NCI-H460 (cell line): ENCODE results near the gene SEC14L1. TPM values are rescaled to one million over a fixed set of nuclear protein-coding genes. Genes with fewer than 3 reads are reported as not detected.

Experiments used
- DNase-seq: peaks from one replicate; pipeline ENCODE4 v3.0.0-alpha.2; 2016; ENCODE audit warnings: low read depth; ENCODE audit errors: extremely low read depth
- total RNA-seq: library from RNA; depleted of rRNA; stranded (reverse); fragments of >200 nt; shearing (Covaris generic); gene quantifications from 2 replicates; pipeline ENCODE4 v1.2.3, GENCODE V29; 2014

The SEC14L1 gene
- total RNA-seq, 1 experiment from 2014 or later = 15.2 TPM

DNA sequence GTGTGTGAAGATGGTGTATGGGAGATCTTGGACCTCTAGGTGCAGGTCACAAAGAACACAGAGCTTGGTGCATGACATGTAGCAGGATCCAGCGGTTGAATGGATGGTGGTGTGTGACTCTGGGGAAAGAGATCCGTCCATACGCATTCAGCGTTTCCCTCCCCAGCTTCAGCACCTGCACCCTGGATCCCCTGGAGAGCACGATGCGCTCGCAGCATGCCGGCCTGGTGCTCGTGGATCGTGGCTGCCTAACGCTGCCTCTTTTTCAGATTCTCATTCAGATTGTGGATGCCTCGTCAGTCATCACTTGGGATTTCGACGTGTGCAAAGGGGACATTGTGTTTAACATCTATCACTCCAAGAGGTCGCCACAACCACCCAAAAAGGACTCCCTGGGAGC, 70.9 kb downstream of the SEC14L1 start:
- DNase-seq = no peak

DNA sequence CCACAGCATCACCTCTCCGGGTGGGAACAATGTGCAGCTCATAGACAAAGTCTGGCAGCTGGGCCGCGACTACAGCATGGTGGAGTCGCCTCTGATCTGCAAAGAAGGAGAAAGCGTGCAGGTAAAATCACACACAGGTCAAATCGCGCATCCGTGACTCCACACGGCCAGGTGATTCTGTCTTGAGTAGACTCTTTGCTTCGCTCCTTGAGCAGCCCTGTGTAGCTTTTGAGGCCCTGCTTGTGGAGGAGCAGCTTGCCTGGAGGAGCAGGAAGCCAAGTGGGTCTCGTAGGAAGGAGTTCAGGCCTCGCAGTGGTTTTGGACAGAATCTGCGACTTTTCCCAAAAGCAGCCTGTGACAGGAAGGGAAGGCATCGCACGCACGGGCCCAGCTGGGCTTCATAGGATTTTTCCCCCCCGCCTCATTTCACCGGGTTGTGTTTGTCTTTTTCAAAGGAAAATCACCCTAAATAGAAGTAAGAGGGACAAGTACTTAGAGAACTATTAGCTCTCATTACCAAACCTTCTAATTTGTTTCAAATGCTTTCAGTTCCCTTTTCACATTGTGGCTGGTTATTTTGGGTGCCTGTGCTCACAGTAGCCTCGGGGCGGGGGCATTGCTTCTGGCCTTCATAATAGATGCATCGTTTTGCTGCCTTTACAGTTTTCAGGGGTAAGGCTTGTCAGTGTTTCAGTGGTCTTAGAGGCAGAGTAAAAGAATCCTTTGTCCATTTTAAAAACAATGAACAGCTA, 71.5 kb downstream of the SEC14L1 start:
- DNase-seq = no peak

DNA sequence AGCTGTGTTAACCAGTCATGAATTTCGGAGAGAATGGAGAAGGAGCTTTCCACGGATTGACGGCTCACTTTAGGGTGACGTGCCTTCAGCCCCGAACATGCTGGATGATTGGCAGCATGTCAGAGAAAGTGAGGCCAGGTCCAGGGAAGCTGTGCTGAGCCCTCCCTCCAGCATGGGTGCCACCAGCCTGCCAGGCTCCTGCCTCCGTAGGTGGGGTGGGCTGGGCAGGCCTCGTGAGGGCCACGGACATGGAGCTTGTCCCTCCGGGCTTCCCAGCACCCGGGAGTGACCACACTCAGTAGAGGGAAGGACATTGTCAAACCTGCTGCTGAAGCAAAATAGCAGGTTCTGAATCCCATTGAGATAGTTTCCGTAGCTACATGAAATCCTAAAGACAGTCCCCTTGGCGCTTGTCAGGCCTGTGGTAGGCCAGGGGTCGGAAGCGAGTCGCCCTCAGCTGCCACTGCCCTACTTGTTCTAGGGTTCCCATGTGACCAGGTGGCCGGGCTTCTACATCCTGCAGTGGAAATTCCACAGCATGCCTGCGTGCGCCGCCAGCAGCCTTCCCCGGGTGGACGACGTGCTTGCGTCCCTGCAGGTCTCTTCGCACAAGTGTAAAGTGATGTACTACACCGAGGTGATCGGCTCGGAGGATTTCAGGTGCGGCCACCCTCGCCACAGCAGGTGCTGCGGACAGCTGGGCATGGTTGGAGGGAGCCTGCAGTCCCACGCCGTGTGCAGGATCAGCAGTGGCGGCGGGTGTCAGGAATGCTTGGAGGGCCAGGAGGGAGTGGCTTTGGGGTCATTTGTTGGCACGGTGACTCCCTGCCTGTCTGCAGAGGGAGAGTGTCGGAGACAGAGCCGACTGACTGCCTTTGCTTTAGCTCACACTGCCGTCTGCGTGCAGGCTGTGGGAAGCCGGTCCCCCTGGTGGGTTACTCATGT, 72.3 kb downstream of the SEC14L1 start:
- DNase-seq = no peak

DNA sequence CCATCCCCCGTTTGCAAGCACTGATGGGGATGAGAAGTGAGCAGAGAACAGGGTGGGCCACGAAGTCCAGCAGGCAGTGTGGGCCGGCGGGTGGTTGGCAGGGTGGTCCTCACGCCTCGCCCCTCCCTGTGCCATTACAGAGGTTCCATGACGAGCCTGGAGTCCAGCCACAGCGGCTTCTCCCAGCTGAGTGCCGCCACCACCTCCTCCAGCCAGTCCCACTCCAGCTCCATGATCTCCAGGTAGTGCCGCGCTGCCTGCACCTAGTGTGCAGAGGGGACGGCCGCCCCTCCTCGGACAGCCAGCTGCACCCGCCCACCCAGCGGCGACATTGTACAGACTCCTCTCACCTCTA, 73.0 kb downstream of the SEC14L1 start:
- DNase-seq = no peak

DNA sequence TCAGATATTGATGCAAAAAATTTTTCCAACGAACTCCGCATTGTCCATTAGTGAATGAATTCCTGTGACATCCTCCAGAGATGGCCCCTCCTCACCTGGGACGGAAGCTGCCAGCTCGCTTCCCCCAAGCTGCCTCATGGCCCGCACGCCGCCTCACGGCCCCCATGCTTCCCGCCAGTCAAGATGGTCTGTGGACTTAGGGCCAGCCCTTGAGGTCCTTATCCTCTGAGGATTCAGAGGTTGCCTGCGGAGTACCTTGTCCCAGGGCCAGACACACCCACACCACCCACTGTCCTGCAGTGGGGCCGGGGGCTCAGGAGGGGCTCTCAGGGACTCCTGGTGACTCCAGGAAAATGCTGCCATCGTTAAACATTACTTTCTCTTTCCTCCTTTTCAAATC, 73.6 kb downstream of the SEC14L1 start:
- DNase-seq = no peak

DNA sequence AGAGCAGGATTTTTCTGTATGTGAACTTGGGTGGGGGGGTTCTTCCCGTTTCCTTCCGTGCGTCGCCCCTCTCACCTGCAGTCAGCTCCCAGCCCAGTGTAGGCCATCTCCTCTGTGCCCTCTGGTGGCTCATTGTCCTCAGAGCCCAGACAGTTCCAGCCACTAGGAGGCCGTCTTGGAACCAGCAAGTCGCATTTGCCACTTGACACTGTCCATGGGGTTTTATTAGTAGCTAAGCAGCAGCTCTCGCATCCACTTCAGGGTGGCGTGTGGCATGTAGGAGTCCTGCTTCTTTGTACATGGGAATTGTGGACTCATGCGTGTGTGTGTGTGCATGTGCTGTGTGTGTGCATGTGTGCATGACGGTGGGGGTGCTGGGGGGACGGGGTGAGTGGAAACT, 74.0 kb downstream of the SEC14L1 start:
- peak; percentile 43 for DNase-seq

DNA sequence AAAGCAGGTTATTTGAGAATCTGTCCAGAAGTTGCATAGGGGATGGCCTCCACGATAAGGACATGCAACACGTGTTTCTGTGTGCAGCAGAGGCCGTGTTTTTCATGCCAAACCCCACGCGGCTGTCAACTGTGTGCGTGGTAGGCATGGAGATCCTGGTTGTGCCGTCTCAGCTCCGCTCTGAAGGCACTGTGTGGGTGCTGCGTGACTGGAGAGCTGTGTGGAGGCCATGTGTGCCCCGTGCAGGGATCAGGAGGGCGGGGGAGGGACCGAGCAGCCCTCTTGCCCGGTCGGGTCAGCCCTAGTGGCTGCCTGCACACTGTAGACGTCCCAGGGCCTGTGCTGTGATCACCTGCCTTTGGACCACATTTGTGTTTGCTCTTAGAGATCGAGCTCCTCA, 74.5 kb downstream of the SEC14L1 start:
- no peak for DNase-seq

DNA sequence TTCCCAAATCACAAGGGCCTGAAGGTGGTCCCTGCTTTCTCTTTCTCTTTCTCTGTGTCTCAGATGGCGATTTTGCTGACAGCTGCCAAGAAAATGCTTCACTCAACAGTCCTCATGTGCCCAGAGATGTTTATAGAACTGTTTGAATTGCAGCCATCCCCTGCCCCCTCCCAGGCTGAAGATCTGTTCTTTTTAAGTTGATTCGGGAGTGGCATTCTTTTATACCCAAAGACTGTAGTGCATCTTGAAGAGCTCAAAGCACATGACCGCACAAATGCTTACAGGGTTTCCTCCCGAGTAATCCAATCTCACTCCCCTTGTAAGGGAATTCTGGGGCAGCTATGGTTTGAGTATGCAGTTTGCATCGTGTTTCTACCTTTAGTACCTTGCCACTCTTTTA, 75.7 kb downstream of the SEC14L1 start:
- DNase-seq = no peak

DNA sequence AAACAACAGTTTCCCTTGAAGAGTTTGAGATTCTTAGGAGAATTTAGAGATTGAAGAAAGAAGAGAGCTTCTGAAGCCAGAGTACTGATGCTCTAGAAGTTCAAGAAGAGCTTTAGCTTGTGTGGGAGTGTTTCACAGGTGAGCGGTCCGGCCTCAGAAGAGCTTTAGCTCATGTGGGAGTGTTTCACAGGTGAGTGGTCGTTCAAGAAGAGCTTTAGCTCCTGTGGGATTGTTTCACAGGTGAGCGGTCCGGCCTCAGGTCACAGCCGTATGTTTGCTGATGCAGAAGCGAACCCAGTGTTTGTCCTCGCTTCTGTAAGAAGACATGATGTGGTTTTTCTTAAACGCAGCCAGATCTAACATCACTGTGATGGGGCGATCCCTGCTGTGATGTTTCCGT, 76.4 kb downstream of the SEC14L1 start:
- DNase-seq = no peak

DNA sequence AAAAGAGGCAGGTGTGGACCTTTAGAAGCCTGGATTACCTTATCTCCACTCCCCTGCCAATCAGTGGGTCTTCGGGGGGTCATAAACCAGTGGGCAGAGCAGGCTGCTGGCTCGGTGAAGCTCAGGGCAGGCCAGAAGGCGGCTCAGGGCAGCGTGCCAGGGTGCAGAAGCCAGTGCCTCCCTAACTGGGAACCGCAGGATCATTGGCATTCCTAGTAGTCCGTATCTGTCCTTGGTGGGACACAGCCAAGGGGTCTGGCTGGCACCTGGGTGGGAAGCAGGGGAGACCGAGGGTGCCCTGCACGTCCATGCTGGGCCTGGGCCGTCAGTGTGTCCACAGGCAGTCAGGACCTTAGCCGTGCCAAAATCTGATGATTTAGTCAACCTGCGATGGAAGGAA, 76.8 kb downstream of the SEC14L1 start:
- DNase-seq = no peak

DNA sequence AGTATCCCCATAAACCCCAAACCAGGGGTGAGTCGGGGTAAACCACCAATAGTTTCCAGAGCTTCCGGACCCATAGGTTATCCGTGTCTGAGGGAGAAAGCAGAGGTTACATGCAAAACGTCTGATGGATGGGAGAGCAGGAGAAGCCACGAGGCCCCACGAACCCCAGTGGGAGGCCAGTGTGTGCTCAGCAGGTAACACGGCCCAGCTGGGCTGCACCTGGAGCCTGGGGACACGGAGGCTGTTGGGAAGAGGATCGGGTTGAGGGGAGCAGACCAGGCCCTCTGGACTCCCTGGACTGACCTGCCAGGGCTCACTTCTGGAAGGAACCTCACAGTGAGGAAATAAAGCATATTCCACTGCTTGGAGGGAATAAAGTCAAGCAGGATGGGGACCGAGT, 78.1 kb downstream of the SEC14L1 start:
- DNase-seq = no peak

DNA sequence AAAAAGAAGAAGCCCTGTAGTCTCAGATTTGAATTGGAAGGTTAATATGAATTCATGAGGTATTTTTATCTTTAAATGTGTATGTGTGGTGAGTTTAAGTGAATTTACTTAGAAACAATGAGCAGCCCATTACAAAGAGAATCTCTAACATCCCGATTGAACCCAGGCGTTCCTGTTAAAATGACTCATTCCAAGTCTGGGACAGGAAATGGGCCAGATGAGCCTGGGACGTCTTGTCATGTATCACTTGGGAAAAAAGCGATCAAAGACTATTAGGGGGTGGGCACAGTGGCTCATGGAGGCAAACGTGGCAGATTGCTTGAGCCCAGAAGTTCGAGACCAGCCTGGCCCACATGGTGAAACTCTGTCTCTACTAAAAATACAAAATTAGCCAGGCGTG, 81.6 kb downstream of the SEC14L1 start:
- no peak for DNase-seq

DNA sequence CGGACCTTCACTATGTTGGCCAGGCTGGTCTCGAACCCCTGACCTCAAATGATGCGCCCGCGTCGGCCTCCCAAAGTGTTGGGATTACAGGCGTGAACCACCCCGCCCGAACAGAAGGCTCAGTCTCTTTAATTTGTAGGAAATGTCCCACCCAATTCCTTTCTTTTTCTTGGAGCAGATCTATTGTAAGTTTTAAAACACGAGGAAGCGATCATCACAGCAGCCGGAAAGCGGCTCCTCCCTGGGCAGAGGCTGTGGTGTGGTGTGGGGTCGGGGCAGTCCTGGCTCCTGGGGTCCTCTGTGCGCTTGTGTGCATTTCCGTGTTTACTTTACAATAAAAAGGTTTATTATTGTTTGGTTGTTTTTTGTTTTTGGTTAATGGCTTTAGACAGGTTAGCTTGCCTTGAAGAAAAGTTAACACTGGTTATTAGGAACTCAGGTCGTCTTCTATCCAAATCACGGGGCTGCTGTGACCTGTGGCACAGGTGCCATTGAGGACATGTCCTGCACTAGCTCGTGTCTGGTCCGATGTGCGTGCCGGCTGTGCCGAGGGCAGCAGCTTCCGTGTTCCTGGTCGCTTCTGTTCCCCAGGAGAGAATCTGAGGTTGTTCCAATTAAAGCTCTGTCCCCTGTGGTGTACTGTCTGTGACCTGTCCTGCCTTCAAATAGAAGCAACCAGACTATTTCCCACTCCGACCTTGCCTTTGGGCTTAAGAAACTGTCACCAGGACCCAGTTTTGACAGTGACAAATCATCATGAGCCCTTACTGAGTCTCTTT, 83.1 kb downstream of the SEC14L1 start:
- no peak for DNase-seq

DNA sequence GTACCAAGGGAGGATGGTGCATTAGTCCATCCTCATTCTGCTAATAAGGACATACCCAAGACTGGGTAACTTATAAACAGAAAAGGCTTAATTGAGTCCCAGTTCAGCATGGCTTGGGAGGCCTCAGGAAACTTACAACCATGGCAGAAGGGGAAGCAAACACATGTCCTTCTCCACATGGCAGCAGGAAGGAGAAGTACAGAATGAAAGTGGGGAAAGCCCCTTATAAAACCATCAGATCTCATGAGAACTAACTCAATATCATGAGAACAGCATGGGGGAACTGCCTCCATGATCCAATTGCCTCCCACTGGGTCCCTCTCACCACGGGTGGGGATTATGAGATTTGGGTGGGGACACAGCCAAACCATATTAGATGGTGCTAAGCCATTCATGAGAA, 84.5 kb downstream of the SEC14L1 start:
- DNase-seq = no peak

DNA sequence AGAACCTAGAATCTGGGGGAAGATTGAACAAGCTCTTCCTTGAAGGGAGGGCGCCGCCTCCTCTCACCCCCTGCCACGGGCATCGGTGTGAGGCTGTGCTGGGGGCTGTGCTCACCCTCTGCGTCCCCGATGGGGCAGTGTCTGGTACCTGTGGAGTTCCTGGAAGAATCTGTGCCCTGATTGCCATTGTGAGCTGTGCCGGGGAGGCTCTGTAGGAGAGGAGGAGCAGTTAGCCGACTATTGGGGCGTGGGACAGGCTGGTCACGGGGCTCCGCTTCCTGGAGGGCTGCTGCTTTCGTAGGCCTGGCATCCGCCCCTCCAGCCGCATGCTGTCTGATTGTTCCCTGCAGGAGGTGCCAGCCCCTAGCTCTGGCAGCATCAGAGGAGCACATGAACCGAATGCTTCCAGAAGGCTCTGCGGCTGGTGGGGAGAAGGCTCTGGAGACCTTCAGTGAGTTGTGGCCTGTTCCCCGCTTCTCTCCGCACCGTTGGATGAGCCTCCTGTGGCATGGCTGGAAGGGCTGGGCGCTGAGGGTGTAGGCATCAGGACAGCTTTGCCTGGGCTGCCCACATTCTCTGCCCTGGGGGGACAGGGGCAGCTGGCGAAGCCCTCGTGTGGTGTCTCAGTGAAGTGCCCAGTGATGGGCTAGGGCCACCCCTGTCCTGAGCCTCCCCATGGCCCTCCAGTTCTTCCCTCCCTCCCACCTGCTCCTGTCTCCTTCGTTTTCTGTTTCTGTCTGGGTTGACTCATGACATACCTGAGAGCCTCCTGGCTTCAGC, 86.9 kb downstream of the SEC14L1 start:
- DNase-seq = no peak

DNA sequence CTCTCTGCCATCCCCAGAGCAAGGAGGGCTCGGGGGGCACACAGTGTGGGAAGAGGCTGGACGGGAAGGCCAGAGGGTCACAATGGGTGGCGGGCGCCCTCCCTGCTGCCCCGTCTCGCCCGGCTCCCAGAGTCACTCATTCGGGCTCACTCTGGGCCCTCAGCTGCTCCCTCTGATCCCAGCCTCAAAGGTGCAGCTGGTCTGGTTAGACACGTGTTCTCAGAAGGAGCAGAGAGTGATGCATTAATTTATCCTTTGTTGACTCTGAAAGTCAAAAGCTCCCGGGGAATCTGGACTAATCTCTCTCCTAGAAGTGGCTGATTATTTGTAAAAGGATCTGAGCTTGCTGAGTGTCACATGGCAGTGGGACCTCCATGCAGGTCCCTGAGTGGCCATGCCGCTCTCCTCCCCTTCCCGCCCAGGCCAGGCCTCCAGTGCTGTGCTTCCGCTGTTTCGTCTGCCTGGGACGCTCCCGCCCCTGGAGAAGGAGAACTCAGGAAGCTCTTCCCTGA, 87.5 kb downstream of the SEC14L1 start:
- DNase-seq = no peak

DNA sequence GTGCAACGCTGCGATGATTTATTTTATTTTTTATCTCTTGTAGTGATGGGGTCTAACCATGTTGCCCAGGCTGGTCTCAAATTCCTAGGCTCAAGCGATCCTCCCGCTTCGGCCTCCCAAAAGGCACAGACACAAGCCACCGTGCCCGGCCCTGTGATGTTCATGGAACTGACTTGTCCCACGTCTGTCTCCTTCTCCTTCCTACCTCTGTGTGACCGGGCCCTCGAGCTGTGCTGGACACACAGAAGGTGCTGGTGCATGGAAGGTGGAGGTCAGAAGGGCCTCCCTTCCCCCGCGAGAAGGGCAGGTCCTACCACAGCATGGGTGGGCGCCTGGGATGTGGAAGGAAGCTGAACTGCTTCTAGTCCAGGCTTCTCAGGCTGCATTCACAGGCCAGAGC, 88.0 kb downstream of the SEC14L1 start:
- no peak for DNase-seq

DNA sequence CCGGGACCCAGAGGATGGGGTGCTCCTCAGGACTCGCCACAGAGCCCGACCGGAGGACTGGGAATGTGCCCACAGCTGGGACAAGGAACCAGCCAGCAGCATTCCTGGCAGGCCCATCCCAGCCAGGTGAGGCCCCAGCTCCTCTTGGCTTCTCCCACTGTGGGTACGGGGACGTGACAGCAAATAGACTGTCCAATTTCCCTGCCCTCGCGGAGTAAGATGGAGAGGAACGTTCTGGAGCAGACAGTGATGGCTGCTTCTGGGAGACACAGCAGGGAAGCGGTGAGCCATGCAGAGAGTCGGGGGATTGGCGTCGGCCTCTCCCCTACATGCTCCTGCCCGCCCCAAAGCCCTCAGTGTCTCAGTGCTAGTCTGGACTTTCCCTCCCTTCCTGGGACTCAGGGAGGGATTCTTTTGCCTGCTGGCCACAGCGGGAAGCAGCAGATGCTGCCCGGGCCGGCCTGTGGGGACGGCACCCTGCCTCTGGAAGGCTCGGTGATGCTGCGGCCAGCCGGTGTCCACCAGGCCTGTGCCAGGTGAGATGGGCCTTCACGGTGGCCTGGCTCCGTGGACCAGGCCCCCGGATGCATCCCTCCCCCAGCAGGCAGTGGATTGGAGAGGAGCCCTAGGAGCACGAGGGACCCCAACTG, 89.1 kb downstream of the SEC14L1 start:
- no peak for DNase-seq

DNA sequence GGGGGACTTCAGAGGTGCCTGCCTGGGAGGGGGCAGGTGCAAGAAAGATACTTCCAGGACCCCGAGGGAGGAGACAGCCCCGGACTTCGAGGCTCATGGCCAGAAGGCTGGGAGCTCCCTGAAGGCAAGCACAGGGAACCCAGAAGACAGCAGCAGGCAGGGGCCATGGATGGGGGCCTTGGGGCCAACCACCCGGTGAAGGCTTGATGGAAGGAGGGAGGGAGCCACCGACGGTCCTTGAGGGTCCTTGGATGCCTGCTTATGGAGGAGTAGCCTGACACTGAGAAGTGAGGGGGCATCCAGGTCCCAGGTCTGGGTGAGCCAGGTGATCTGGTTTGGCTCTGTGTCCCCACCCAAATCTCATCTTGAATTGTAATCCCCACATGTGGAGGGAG, 89.7 kb downstream of the SEC14L1 start:
- DNase-seq = no peak
